Stimulated activated naive CD4-positive, alpha-beta T cell treated with Interleukin-2 at 50 U/mL for 16 hours (primary cell): Measurements from ENCODE around the gene MPPED2.
"Not testable (repeated sequence)": the region's sequence is repeated elsewhere in the genome, so short reads cannot be mapped to it uniquely, and the experiment has no call there.

Source experiments
- DNase-seq: peaks from one replicate; lab custom pipeline; 2025; lab: John Stamatoyannopoulos, UW

Gene MPPED2

GRCh38 chr11:30578406-30578805 lies 7.7 kb downstream of the MPPED2 start:
- no peak for DNase-seq

- no peak for DNase-seq
Measured at GRCh38 chr11:30573951-30574350, 12.2 kb downstream of the MPPED2 start.

GRCh38 chr11:30568931-30569330 lies 17.2 kb downstream of the MPPED2 start:
- no peak for DNase-seq

GRCh38 chr11:30567644-30568043 lies 18.5 kb downstream of the MPPED2 start:
- DNase-seq: no peak

- DNase-seq: no peak
Measured at GRCh38 chr11:30567120-30567519, 19.0 kb downstream of the MPPED2 start.

GRCh38 chr11:30566482-30566881 lies 19.7 kb downstream of the MPPED2 start:
- DNase-seq: no peak

GRCh38 chr11:30565027-30565426 lies 21.1 kb downstream of the MPPED2 start:
- no peak for DNase-seq

GRCh38 chr11:30561691-30562415 lies 24.3 kb downstream of the MPPED2 start:
- DNase-seq: no peak

- no peak for DNase-seq
Measured at GRCh38 chr11:30560206-30561106, 25.7 kb downstream of the MPPED2 start.

GRCh38 chr11:30559004-30559403 lies 27.1 kb downstream of the MPPED2 start:
- DNase-seq: no peak

- not testable (repeated sequence) for DNase-seq
Measured at GRCh38 chr11:30554587-30554986, 31.6 kb downstream of the MPPED2 start.

- no peak for DNase-seq
Measured at GRCh38 chr11:30553521-30554110, 32.5 kb downstream of the MPPED2 start.

GRCh38 chr11:30552839-30553238 lies 33.3 kb downstream of the MPPED2 start:
- no peak for DNase-seq

GRCh38 chr11:30550022-30550542 lies 36.1 kb downstream of the MPPED2 start:
- DNase-seq: no peak

- DNase-seq: no peak
Measured at GRCh38 chr11:30549565-30549964, 36.6 kb downstream of the MPPED2 start.

GRCh38 chr11:30546334-30546733 lies 39.8 kb downstream of the MPPED2 start:
- no peak for DNase-seq

GRCh38 chr11:30545507-30545906 lies 40.6 kb downstream of the MPPED2 start:
- DNase-seq: no peak

GRCh38 chr11:30543066-30543465 lies 43.1 kb downstream of the MPPED2 start:
- no peak for DNase-seq

- DNase-seq: no peak
Measured at GRCh38 chr11:30540781-30541180, 45.4 kb downstream of the MPPED2 start.

- DNase-seq: no peak
Measured at GRCh38 chr11:30538251-30538650, 47.9 kb downstream of the MPPED2 start.

GRCh38 chr11:30535818-30536217 lies 50.3 kb downstream of the MPPED2 start:
- no peak for DNase-seq

GRCh38 chr11:30533445-30533947 lies 52.7 kb downstream of the MPPED2 start:
- DNase-seq: no peak
